ENCODE results near the gene CAPN13.

DNA sequence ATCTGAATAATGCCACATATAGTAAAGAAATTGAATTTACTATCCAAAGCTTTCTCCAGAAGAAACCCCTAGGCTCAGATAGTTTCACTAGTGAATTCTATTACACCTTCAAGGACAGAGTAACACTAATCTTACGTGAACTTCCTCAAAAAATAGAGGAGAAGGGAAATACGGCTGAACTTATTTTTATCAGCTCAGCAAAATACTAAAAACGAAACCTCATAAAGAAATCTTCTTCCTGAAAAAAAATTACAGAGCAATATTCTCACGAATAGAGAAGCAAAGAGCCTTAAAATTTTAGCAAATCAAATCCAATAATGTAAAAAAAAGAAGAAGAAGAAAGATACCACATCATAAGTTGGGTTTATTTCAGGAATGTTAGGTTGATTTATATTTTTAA lies 14.7 kb downstream of the CAPN13 start:
- TF ChIP-seq GATA3 (IDR thresholded peaks at IDR 0.05; ENCODE audit: low read depth, low read length) (no peak), GATA2 (IDR thresholded peaks at IDR 0.05; ENCODE audit: low read depth, low read length) (no peak)

All from SH-SY5Y (cell line).